Colonic mucosa (tissue), 4 donors: ENCODE results near the gene SMIM23. TPM values are rescaled to one million over a fixed set of nuclear protein-coding genes. Genes with fewer than 3 reads are reported as not detected.

Experiments
- DNase-seq: peaks from one replicate; pipeline ENCODE4 v3.0.0-alpha.2; 2020
- H3K27ac ChIP-seq: fragments of 200-600 bp; one replicate; pipeline ENCODE4 v1.8.0; 2021
- H3K27me3 ChIP-seq: fragments of 200-600 bp; one replicate; pipeline ENCODE4 v1.8.0; 2021
- H3K36me3 ChIP-seq: fragments of 200-600 bp; one replicate; pipeline ENCODE4 v1.8.0; 2021
- H3K4me1 ChIP-seq: fragments of 200-600 bp; one replicate; pipeline ENCODE4 v1.8.0; 2021; ENCODE audit warnings: mild to moderate bottlenecking
- H3K4me3 ChIP-seq: fragments of 200-600 bp; one replicate; pipeline ENCODE4 v1.8.0; 2021
- H3K9ac ChIP-seq, 2 donors: one replicate each; pipeline ENCODE4 v1.7.0; 2013; ENCODE audit warnings: control low read depth in 2 of 2, low read depth in 2 of 2, low read length in 2 of 2
- H3K9me3 ChIP-seq: fragments of 200-600 bp; one replicate; pipeline ENCODE4 v1.8.0; 2021
- CTCF ChIP-seq: fragments of 200-600 bp; IDR thresholded peaks from one replicate; pipeline ENCODE4 v1.8.0; 2022; ENCODE audit warnings: antibody characterized with exemption, mild to moderate bottlenecking
- intact Hi-C: fragments of 100-400 bp; cut with DNase I; formaldehyde crosslinking; loops from one replicate; pipeline ENCODE4 v1.14.1; 2022
- total RNA-seq, 2 donors: library from RNA; stranded (reverse); fragmentation: NEBNext Ultra II Directional in 1 of 2; extraction: Animal tissue kit (Norgen Biotek cat#: 25700) in 1 of 2; gene quantifications; one replicate each; pipeline ENCODE4 v1.2.1, GENCODE V29; 2021
- donor health status: healthy.
- donor health status: DM: no; HTN: no; CAD: no.
- donor health status: DM: no; HTN: no; CAD: no.

The SMIM23 gene
- total RNA-seq, 2 donors from 2014 or later, result not detected

GRCh38 chr5:171825051-171825450 is 39.4 kb downstream of the SMIM23 start:
- no peak for TF ChIP-seq CTCF

DNA sequence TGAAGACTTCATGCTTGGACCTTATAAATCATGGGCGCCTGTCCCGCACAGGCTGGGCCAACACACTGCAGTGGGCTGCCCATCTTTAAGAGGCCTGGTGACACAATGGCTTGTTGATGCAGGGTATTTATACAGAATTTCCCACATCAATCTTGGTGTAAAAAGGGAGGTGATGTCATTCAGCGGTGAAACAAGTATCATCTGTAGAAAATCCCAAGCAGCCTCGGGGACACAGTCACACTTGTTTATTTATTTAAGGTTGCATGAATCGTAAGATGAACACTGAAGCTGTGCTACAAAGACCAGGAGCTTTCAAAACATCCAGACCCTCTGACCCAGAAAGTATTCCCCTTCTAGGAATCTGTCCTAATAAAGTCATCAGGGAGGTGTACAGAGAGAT is 40.5 kb downstream of the SMIM23 start:
- H3K9me3 ChIP-seq, result no peaks in the 10 kb centered on the region
- TF ChIP-seq CTCF, result no peak
- H3K4me1 ChIP-seq, result no peaks in the 10 kb centered on the region
- H3K36me3 ChIP-seq, result no peaks in the 10 kb centered on the region
- no peak for DNase-seq
- intact Hi-C loops, result no loop called here
- no peak overlapping the region for H3K27ac ChIP-seq
- H3K27me3 ChIP-seq, result no peaks in the 10 kb centered on the region
- no peak overlapping the region for H3K9ac ChIP-seq
- no peak overlapping the region for H3K4me3 ChIP-seq

More at GRCh38 chr5:171825051-171825450, 39.4 kb downstream of the SMIM23 start:
- H3K27ac ChIP-seq, result no peak overlapping the region
- H3K4me1 ChIP-seq, result no peaks in the 10 kb centered on the region
- H3K9ac ChIP-seq, result no peak overlapping the region
- no peaks in the 10 kb centered on the region for H3K36me3 ChIP-seq
- H3K4me3 ChIP-seq, result no peak overlapping the region
- no peak for DNase-seq
- intact Hi-C loops, result no loop called here
- no peaks in the 10 kb centered on the region for H3K27me3 ChIP-seq
- no peaks in the 10 kb centered on the region for H3K9me3 ChIP-seq

DNA sequence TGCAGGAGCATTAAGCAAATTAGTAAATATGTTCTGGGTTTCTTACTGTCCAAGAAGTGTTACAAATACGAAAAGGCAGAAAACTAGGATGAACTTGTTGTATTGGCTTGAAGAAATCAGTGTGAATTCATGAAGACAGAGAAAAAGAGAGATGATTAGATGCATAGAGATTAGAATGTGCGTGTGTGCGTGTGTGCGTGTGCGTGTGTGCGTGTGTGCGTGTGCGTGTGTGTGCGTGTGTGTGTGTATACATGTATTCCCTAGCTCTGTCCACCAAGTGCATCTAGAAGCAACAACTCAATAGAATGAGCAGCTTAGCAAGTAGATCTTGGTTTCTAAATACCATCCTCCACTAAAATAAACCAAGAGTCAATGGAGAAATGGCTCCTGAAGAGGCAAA is 41.5 kb downstream of the SMIM23 start:
- no peak for DNase-seq
- intact Hi-C loops, result no loop called here
- TF ChIP-seq CTCF, result no peak

DNA sequence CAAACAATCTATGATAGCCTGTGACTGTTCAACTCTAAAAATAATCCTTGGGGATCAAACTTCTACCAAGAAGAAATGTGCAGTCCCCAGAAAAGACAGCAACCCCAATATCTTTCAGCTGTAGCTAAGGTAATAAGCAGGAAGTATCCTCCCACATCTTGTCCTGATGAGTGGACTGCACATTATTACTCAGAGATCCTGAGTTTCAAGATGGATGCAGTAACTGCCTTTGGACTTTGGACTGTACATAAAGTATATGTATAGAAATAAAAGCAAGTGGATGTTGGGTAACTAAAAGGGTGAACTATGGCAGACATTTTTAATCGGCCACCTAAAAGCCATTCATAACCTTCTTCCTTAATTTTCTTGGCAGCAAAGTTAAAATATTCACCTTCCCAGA is 45.1 kb downstream of the SMIM23 start:
- no peak overlapping the region for H3K27ac ChIP-seq
- intact Hi-C loops, result no loop called here

More for the DNA sequence above, 41.5 kb downstream of the SMIM23 start:
- H3K4me3 ChIP-seq, result no peak overlapping the region
- no peaks in the 10 kb centered on the region for H3K27me3 ChIP-seq
- H3K27ac ChIP-seq, result no peak overlapping the region
- H3K4me1 ChIP-seq, result no peaks in the 10 kb centered on the region
- H3K9me3 ChIP-seq, result no peaks in the 10 kb centered on the region
- no peak overlapping the region for H3K9ac ChIP-seq
- no peaks in the 10 kb centered on the region for H3K36me3 ChIP-seq

GRCh38 chr5:171832775-171833174 is 47.2 kb downstream of the SMIM23 start:
- Histone ChIP-seq H3K27ac (no peak overlapping the region), H3K9me3 (no peaks in the 10 kb centered on the region), H3K27me3 (no peaks in the 10 kb centered on the region), H3K36me3 (no peaks in the 10 kb centered on the region), H3K4me3 (no peak overlapping the region), H3K9ac (no peak overlapping the region), H3K4me1 (no peaks in the 10 kb centered on the region)
- TF ChIP-seq CTCF, result no peak
- DNase-seq, result no peak
- intact Hi-C loops, result no loop called here

More for the DNA sequence above, 45.1 kb downstream of the SMIM23 start:
- Histone ChIP-seq H3K9ac (no peak overlapping the region), H3K36me3 (no peaks in the 10 kb centered on the region), H3K27me3 (no peaks in the 10 kb centered on the region), H3K9me3 (no peaks in the 10 kb centered on the region), H3K4me3 (no peak overlapping the region), H3K4me1 (no peaks in the 10 kb centered on the region)
- TF ChIP-seq CTCF, result no peak
- DNase-seq, result no peak

DNA sequence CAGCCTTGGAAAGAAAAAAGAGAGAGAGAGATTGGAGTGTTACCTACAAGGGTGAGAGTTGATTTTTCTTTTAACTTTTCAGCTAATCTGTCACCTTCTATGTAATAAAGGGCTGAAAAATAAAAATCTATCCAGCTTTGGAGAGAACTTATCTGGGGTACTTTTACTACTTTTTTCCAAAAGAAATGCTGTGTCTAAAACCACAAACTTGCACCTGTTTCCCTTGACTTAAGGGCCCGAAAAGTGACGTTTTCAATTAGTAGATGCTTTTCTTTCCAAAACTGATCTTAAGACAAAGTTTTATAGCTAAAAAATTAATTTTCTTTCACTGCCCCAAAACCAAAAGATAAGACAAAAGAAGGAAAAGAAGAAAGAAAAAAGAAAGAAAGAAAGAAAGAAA is 48.8 kb downstream of the SMIM23 start:
- Histone ChIP-seq H3K36me3 (no peaks in the 10 kb centered on the region), H3K4me3 (no peak overlapping the region), H3K27me3 (no peaks in the 10 kb centered on the region), H3K9me3 (no peaks in the 10 kb centered on the region), H3K27ac (no peak overlapping the region), H3K4me1 (no peaks in the 10 kb centered on the region), H3K9ac (no peak overlapping the region)
- intact Hi-C loops, result no loop called here
- TF ChIP-seq CTCF, result no peak
- DNase-seq, result no peak
